Measurements from ENCODE around the gene POLN.

POLN gene

DNA sequence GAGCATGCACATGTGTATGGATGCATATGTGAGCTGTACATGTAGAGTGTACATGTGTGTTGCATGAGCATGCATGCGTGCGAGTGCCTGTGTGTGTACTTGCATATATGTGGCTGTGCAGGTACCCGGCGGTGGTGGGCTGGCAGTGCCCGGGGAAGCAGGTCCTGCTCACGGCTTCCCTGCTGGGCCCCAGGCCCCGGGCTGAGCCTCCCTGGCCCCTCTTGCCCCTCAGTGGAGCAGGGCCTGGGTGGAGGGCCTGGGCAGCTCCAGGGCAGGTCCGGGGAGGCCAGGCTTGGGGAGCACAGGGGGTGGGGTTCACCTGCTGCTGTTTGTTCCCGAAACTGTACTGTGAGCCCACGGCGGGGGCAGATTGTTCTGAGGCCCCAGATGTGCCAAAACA is 173.4 kb downstream of the POLN start:
- DNase-seq (ENCODE audit: low spot score), result no peak
- TF ChIP-seq, protein P1, sequence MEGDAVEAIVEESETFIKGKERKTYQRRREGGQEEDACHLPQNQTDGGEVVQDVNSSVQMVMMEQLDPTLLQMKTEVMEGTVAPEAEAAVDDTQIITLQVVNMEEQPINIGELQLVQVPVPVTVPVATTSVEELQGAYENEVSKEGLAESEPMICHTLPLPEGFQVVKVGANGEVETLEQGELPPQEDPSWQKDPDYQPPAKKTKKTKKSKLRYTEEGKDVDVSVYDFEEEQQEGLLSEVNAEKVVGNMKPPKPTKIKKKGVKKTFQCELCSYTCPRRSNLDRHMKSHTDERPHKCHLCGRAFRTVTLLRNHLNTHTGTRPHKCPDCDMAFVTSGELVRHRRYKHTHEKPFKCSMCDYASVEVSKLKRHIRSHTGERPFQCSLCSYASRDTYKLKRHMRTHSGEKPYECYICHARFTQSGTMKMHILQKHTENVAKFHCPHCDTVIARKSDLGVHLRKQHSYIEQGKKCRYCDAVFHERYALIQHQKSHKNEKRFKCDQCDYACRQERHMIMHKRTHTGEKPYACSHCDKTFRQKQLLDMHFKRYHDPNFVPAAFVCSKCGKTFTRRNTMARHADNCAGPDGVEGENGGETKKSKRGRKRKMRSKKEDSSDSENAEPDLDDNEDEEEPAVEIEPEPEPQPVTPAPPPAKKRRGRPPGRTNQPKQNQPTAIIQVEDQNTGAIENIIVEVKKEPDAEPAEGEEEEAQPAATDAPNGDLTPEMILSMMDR (IDR thresholded peaks at IDR 0.05; ENCODE audit: borderline replicate concordance, control extremely low read depth, extremely low read depth, insufficient read depth, missing control alignments), result no peak
- in situ Hi-C loops (cut with MboI; ENCODE audit: low sequenced_read_pairs, unreplicated experiment), result no loop called here

DNA sequence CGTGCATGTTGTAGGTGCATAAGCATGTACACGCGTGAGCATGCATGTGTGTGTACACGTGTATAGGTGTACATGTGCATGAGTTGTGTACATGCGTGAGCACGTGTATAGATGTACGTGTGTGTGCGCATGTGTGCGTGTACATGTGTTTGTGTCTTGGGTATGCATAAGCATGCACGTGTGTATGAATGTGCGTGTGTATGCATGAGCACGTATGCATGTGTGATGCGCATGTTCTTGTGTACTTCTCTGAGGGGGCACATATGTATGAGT is 173.8 kb downstream of the POLN start:
- no peak for DNase-seq (ENCODE audit: low spot score)
- in situ Hi-C loops (cut with MboI; ENCODE audit: low sequenced_read_pairs, unreplicated experiment), result no loop called here
- TF ChIP-seq, protein P1 (IDR thresholded peaks at IDR 0.05; ENCODE audit: borderline replicate concordance, control extremely low read depth, extremely low read depth, insufficient read depth, missing control alignments), result no peak

GRCh38 chr4:2067446-2068197 is 174.3 kb downstream of the POLN start:
- no peak for DNase-seq (ENCODE audit: low spot score)
- in situ Hi-C loops (cut with MboI; ENCODE audit: low sequenced_read_pairs, unreplicated experiment), result no loop called here
- TF ChIP-seq, protein P1 (IDR thresholded peaks at IDR 0.05; ENCODE audit: borderline replicate concordance, control extremely low read depth, extremely low read depth, insufficient read depth, missing control alignments), result no peak

DNA sequence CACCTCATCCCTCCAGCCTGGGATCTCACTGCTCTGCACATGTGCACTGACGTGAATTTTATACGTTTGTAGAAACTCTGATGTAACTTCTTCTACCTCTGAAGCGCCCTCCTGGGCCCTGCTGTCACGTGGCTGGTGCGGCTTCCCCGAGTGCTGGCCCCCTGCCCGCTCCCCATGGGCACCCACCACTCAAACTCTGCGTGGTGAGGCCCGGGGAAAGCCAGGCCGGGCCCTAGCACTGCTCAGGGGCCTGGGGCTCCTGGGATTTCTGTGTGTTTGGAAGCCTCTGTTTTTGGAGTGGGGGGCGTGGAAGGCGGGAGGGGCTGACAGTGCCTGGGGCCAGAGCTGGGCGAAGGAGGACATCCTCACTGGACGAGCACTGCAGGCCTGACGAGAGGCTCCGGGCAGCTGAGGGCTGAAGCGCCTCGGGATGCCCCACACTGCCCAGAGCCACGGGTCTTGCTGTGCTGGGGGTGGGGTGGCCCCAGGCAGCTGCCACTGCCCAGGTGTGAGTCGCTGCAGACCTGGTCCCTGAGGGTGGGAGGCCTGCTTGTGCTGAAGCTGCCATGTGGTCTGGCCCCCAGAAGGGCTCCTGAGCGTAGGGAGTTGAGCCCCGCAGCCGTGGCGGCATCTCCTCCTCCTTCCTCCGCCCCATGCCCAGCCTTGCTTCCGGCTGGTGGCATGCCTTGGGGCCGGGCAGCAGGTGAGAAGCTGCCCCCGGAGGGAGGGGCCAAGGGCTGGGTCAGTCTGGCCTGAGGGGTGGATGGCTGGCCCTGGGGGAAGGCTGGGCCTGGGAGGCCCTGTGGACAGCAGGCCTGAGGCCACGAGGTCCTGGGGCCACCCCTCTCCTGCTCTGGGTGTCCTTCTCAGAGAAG is 175.1 kb downstream of the POLN start:
- DNase-seq (ENCODE audit: low spot score), result no peak

DNA sequence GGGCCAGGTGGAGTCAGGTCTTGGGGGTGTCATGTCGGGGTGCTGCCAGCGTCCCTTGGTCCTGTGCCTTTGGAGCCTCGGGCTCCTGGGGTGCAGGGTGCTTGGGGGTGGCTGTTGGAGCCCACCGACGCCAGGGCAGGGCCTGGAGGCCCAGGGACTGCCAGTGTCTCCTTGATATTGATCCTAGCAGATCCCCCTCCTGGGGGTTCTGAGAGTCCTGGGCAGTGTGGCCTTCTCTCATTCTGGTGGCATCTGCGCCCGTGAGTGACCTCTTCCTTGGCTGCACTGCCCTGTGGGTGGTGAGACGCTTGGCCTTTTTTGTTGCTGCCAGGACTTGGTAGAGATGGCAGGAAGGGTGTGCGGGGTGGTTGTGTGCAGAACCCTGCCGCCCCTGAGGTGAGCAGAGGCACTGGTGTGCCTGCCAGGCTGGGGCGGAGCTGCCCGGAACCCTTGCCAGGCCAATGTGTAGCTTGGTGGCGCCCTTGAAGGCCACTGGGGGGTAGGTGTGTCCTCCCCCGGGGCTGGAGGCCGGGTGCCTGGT is 175.8 kb downstream of the POLN start:
- DNase-seq (ENCODE audit: low spot score), result no peak
- TF ChIP-seq, protein P1 (IDR thresholded peaks at IDR 0.05; ENCODE audit: borderline replicate concordance, control extremely low read depth, extremely low read depth, insufficient read depth, missing control alignments), result no peak
- in situ Hi-C loops (cut with MboI; ENCODE audit: low sequenced_read_pairs, unreplicated experiment), result no loop called here

More for the DNA sequence above, 175.1 kb downstream of the POLN start:
- in situ Hi-C loops (cut with MboI; ENCODE audit: low sequenced_read_pairs, unreplicated experiment), result no loop called here
- TF ChIP-seq, protein P1 (IDR thresholded peaks at IDR 0.05; ENCODE audit: borderline replicate concordance, control extremely low read depth, extremely low read depth, insufficient read depth, missing control alignments), result no peak

DNA sequence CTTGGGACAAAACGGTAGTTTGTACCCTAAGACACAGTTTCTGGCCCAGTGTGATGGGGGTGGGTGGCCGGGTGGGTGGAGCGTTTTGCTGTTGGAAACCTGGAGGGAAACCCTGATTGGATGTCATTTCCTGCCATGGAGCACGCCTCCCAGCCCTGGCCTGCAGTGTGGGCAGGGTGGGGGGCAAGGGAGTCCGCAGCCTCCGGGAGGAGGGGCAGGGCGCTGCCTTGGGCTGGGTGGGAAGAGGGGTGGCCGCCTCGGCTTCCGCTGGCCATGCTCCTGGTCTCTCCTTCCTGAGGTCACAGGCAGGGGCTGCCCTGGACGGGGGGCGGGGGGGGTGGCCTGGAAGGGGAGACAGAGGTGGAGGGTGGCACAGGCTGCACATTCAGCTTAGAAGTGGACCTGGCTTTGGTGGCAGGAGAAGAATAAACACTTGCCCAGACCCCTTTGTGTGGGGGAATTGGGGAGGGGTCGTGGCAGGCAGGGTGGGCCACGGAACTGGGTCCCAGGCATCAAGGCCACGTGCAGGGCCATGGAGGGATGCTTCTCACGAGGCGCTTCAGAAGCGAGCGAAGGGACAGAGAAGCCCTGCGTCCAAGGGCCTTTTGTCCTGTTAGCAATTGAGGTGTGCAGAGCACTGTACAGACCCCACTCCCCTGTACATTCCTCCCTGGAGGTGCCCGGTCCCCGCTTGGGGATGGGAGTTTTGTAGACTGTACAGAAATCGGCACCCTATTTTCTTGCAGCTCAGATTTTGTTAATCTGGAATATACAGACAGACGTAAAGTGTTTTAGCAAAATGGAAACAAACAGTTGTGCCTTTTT is 176.6 kb downstream of the POLN start:
- in situ Hi-C loops (cut with MboI; ENCODE audit: low sequenced_read_pairs, unreplicated experiment), result no loop called here
- no peak for DNase-seq (ENCODE audit: low spot score)

More for the DNA sequence above, 176.6 kb downstream of the POLN start:
- TF ChIP-seq, protein P1 (IDR thresholded peaks at IDR 0.05; ENCODE audit: borderline replicate concordance, control extremely low read depth, extremely low read depth, insufficient read depth, missing control alignments), result no peak

Measured in GM13976 (cell line).